RCC 7860 (cell line): ENCODE measurements around the gene FBXL17.
A peak's percentile ranks its signal among the peaks of the same experiment; 100 is the strongest.
"Not testable (repeated sequence)": the region's sequence is repeated elsewhere in the genome, so short reads cannot be mapped to it uniquely, and the experiment has no call there.

ENCODE experiments used
- DNase-seq: peaks from one replicate; pipeline ENCODE4 v3.0.0-alpha.2; 2015; ENCODE audit warnings: low spot score
- FAIRE-seq: peaks from 2 replicates; lab custom pipeline; 2012; peaks lifted over from hg19 to GRCh38; lab: Jason Lieb, UNC

FBXL17 gene

DNA sequence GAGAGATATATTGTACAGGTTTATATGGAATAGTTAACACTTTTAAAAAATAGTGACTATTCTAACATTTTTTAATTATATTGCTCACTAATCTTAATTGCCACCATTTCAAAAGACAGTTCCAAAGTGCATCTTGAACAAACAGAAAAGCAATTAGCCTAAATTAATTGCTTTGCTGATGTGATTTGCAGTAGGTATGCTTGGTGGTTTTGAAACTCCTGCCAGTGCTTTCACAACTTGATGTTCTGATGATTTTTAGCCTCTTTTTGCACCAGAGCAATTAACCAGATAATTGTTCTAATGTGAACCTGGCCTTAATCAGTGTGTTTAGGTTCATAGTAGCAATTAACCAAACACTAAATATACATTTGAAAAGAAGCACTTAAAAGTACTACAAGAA lies 207.6 kb downstream of the FBXL17 start:
- DNase-seq = no peak
- no peak for FAIRE-seq

GRCh38 chr5:108171759-108172158 lies 210.1 kb downstream of the FBXL17 start:
- DNase-seq (no peak), FAIRE-seq (no peak)

DNA sequence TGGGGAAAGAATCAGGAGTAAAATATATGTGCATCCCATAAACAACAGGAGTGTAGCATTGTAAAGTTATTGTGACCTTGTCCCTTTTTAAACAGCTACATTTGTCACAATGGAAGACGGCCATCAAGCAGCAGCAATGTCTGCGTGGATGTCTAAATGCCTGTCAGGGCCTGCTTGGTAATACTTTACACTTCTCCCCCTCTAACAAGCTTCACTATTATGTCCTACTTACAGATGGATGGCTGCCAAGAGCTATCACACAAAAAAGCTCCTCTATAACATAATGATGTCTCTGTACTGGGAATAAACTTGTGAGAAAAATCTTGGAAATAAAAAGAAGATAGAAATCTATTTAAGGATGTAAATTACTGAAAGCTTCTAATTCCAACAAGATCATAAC lies 213.0 kb downstream of the FBXL17 start:
- FAIRE-seq (no peak), DNase-seq (no peak)

DNA sequence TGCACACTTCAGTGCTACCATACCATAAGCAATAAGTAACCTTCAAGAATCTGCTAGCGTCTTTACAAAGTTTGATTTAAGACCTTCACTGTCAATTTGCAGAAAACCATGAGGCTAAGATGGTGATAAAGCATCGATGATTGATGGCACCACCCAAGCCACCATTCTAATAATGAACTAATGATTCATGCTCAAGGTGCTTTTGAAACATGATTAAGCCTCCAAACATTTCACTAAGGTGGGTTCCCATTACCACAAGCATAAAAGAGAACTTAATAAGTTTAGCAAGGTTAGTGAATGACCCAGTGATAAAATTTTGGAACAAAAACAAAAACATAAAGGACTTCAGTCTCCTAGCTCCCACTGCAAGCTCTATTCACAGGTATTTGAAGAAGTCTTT lies 214.7 kb downstream of the FBXL17 start:
- DNase-seq (no peak), FAIRE-seq (no peak)

DNA sequence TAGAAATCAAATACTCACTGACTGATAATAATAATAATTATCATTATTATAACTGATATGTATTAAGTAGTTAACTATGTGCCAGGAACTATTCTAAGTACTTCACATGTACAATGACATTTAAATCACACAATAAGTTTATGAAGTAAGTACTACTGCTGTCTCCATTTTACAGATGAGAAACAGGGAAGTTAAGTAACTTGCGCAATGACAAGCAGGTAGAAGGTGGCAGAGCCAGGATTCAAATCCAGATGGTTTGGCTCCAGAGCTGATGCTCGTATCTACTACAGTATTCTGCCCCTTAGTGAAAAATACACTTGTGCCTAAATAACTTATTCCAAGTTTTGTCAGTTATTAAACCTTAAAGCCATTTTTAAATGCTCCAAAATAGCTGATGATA lies 217.3 kb downstream of the FBXL17 start:
- DNase-seq = no peak
- FAIRE-seq = no peak

GRCh38 chr5:108152854-108153253 lies 229.0 kb downstream of the FBXL17 start:
- not testable (repeated sequence) for FAIRE-seq, DNase-seq

GRCh38 chr5:108149369-108149768 lies 232.5 kb downstream of the FBXL17 start:
- FAIRE-seq (no peak), DNase-seq (no peak)

DNA sequence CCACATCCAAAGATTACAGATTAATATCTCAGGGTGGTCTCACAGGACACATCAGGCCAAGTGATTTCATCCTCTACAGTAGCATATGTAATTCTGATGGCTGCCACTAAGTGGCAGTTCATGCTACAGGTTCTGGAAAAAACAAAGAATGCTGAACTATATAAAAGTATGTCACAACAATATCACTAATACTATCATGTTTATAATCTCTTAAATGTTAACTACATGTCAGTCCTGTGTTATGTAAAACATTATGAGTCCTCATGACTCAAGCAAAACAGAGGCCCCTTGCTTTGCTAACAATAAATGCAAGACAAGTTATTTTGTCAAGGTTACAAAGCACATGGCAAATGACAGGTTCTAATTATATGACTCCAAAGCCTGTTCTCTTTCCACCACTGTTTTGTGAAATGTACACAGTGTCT lies 233.2 kb downstream of the FBXL17 start:
- FAIRE-seq (peak; percentile 12), DNase-seq (no peak)

- no peak for DNase-seq
- FAIRE-seq = no peak
Observed at GRCh38 chr5:108146222-108146621, 235.7 kb downstream of the FBXL17 start.

GRCh38 chr5:108145351-108145750 lies 236.5 kb downstream of the FBXL17 start:
- FAIRE-seq = no peak
- no peak for DNase-seq

DNA sequence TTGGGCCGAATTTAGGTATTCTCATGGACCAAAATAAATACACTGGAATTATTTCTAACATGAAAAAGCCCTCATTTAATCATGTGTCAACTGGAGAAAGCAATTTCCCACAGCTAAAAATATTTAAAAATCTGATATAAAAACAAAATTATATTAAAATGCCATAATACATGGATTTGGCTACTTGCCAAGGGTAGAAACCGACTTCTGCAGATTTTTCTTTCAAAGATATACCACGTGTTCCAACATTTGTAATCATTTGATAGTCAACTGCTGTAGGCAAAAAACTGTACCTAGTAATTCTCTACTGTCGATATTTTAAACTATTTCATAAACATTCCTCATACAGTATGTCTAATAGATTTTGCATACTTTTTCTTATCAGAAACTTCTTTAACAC lies 237.6 kb downstream of the FBXL17 start:
- FAIRE-seq (no peak), DNase-seq (no peak)

GRCh38 chr5:108143581-108143980 lies 238.3 kb downstream of the FBXL17 start:
- no peak for DNase-seq
- no peak for FAIRE-seq

DNA sequence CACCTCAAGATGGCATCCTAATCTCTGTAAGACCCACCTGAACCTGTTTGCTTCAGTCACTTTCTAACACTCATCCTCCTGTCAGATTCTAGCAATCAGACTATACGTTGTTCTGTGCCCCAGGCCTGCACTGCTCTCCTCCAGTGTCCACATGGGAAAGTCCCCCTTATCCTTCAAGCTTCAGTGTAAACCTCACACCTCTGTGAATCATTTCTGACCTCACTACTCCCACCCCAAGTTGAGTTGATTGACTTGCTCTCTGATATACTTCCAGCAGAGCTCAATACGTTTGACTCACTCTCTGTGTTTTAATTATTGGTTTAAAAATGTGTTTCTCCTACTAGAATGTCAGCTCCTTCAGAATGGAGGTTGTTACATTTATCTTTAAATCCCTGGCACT lies 240.2 kb downstream of the FBXL17 start:
- no peak for FAIRE-seq

GRCh38 chr5:108136493-108136892 lies 245.4 kb downstream of the FBXL17 start:
- FAIRE-seq (no peak), DNase-seq (no peak)

More for the DNA sequence above, 240.2 kb downstream of the FBXL17 start:
- DNase-seq = no peak

- FAIRE-seq (no peak), DNase-seq (no peak)
Observed at GRCh38 chr5:108129129-108129528, 252.8 kb downstream of the FBXL17 start.

DNA sequence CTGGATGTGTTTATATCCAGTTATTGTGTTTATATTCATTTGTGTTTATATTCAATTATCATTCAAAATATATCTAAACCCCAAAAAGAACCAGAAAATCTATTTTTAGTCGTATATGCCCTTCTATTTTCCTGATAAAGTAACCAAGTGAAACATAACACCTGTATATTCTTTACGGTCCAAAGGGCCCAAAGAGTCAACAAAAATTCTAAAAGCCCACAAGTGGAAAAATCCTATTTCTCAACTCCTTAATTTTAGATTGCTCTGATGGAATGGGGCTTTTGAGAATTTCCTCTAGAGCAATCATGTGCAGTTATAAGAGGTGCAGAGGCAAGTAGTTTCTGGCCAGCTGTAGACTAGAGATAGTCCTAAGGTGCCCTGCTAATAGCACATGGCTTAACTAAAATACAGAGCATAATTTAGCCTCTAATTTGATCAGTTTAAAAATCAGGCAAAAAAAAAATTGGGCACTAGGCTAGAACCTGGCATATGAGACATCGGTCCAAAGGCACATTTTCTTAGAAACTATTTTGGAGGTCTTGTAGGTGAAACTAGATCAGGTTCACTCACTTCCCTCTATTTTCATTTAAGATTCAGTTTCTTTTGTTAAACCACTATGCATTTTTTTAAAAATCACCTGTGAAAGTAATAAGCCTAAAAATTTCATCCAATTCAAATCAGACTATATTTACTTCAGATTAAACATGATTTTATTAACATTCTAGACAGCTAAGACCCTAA lies 256.0 kb downstream of the FBXL17 start:
- no peak for FAIRE-seq
- no peak for DNase-seq

DNA sequence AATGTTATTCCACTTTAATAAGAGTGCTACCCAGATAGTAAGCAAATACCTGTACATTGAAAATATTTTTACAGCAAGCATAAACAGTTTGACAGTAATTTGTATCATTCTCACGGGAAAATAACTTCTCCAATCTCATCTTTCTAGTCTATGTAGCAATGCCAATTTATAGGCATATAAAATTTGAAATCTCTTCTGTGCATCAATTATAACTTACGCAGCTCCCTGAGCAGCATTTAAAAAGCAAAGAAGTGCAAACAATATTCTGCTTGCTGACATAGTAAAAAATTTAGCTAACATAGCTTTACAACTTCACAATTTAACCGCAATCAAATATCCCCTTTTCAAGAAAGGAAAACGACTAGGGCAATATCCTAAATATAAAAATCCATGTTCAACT lies 257.3 kb downstream of the FBXL17 start:
- DNase-seq (no peak), FAIRE-seq (no peak)

GRCh38 chr5:108122702-108123101 lies 259.2 kb downstream of the FBXL17 start:
- DNase-seq (no peak), FAIRE-seq (no peak)

GRCh38 chr5:108118813-108119514 lies 262.9 kb downstream of the FBXL17 start:
- FAIRE-seq (no peak), DNase-seq (no peak)

GRCh38 chr5:108115673-108116072 lies 266.2 kb downstream of the FBXL17 start:
- DNase-seq (no peak), FAIRE-seq (no peak)

- DNase-seq (no peak), FAIRE-seq (no peak)
Observed at GRCh38 chr5:108113950-108114349, 267.9 kb downstream of the FBXL17 start.

GRCh38 chr5:108111736-108112135 lies 270.2 kb downstream of the FBXL17 start:
- no peak for DNase-seq

More at GRCh38 chr5:108111736-108112135, 270.2 kb downstream of the FBXL17 start:
- no peak for FAIRE-seq
